COLO829 (cell line): ENCODE data around the gene GNGT2.

Experiments
- DNase-seq: peaks from one replicate; pipeline ENCODE4 v3.0.0; 2012; ENCODE audit warnings: low spot score

The GNGT2 gene

DNA sequence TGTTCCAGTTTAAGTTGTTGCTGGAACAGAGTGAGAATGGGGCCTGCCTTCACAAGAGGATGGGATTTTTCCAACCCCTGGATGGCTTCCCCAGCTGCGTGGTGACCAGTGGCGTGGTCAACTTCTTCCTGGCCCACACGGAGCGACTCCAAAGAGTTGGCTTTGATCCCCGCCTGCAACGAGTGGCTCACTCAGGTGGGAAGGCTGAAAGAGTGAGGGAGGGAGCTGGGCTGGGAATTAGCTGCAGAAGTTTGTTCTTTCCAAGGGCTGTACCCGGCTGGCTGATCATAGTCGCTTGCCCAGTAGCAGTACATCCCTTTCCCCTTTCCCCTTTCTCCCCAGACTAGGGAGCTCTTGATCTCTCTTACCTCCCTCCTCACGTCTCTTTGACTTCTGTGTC is 41.7 kb downstream of the GNGT2 start:
- DNase-seq, result no peak

DNA sequence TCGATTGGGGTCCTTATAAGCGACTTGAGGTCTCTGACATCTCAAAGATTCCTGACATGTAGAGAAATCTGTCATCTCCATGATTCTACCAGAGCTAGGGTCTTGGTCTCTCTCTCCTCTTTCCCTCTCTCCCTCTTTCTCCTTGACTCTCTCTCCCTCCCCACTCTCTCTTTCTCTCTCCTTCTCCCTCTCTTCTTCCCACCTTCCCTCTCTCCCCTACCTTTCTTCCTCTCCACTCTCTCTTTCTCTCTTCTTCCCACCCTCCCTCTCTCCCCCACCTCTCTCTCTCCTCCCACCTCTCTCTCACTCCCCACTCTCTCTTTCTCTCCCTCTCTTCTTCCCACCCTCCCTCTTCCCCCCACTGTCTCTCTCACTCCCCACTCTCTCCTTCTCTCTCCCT is 45.2 kb downstream of the GNGT2 start:
- no peak for DNase-seq

GRCh38 chr17:49162866-49163265 is 47.5 kb downstream of the GNGT2 start:
- DNase-seq, result no peak

DNA sequence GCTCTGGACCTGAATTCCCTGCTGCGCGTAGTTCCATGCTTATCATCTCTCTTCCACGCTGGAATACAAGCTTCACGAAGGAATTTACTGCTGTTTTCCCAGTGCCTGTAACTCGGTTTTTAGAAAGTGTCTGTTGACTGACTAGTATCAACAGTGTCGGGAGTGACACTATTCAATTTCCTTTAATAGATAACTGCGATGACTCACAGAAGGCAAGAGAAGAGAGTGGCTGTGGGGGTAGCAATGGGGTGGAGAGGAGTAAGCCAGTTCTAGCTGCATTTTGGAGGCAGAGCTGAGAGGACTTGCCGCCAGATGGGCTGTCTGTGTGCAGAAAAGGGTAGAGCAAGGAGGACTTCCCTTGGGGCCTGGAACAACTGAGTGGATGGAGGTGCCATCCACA is 52.6 kb downstream of the GNGT2 start:
- no peak for DNase-seq

GRCh38 chr17:49156256-49156655 is 54.1 kb downstream of the GNGT2 start:
- no peak for DNase-seq
